HCT116 (cell line): ENCODE results near the gene GRAMD4. TPM values are rescaled to one million over a fixed set of nuclear protein-coding genes. Genes with fewer than 3 reads are reported as not detected.

Source experiments
- ATAC-seq: fragments of 200-7000 bp; cut with Tn5 transposase; 2 replicates; pipeline ENCODE4 v1.9.1; 2020; ENCODE audit warnings: mild to moderate bottlenecking, moderate library complexity
- BruUV-seq: library from RNA; stranded (reverse); fragments of 400-500 nt; replicated peaks from 2 replicates; lab custom pipeline; 2021; lab: Mats Ljungman, UMichigan
- CTCF ChIA-PET: fragments of 300-600 bp; sonication (Branson Sonifier 250); formaldehyde crosslinking; loops from one replicate; lab custom pipeline; 2021; ENCODE audit warnings: antibody characterized with exemption; lab: Charles Lee
- POLR2A ChIA-PET: fragments of 300-600, 350-600 bp; sonication (Branson Sonifier 250); formaldehyde crosslinking; loops from one replicate; lab custom pipeline; 2021; ENCODE audit warnings: antibody characterized with exemption; lab: Charles Lee
- RAD21 ChIA-PET, 2 experiments: fragments of 300-600 bp; sonication (Branson Sonifier 250); formaldehyde crosslinking; loops; one replicate each; lab custom pipeline; 2023; ENCODE audit warnings: low total read pairs in 2 of 2; ENCODE audit not compliant: uncharacterized antibody in 2 of 2, unreplicated experiment in 2 of 2, low non-redundant PET in 1 of 2; lab: Charles Lee
- DNase-seq: peaks from one replicate; pipeline ENCODE4 v3.0.0-alpha.2; 2010; ENCODE audit warnings: low read depth, low spot score
- H2AFZ ChIP-seq: fragments of 200-600 bp; shearing (Covaris generic), sonication (generic); 2 replicates; pipeline ENCODE4 v1.6.1; 2017; ENCODE audit warnings: low read depth, mixed run types, mixed read lengths, antibody characterized with exemption, low read length; ENCODE audit not compliant: poor library complexity, severe bottlenecking
- H3K27ac ChIP-seq: 2 replicates; pipeline ENCODE4 v1.5.1; 2012; ENCODE audit warnings: low read depth, low read length
- H3K27me3 ChIP-seq: fragments of 200-600 bp; sonication (generic); 2 replicates; pipeline ENCODE4 v1.6.1; 2016; ENCODE audit warnings: mixed run types, low read length, mixed read lengths; ENCODE audit not compliant: insufficient read depth
- H3K36me3 ChIP-seq, 2 experiments: fragments of 200-500 bp in 1 of 2; fragments of 200-600 bp in 1 of 2; sonication (Bioruptor generic) in 1 of 2; sonication (generic) in 1 of 2; 2 replicates each; pipeline versions ENCODE4 v1.5.1 to v1.6.1; 2014 to 2016; ENCODE audit warnings: low read length in 2 of 2, inconsistent platforms in 1 of 2, mixed read lengths in 1 of 2, mixed run types in 1 of 2; ENCODE audit not compliant: insufficient read depth in 2 of 2, control insufficient read depth in 1 of 2
- H3K4me1 ChIP-seq, 2 experiments: fragments of 200-600 bp in 1 of 2; sonication (generic) in 1 of 2; 2 replicates each; pipeline versions ENCODE4 v1.5.1 to v1.6.1; 2012 to 2017; ENCODE audit warnings: low read length in 2 of 2, inconsistent platforms in 1 of 2, mild to moderate bottlenecking in 1 of 2, mixed read lengths in 1 of 2, mixed run types in 1 of 2, moderate library complexity in 1 of 2; ENCODE audit not compliant: insufficient read depth in 2 of 2, control insufficient read depth in 1 of 2
- H3K4me2 ChIP-seq: fragments of 200-600 bp; sonication (generic); 2 replicates; pipeline ENCODE4 v1.6.1; 2017; ENCODE audit warnings: mixed run types, low read length, mixed read lengths
- H3K4me3 ChIP-seq, 2 experiments: fragments of 200-600 bp in 1 of 2; sonication (generic) in 1 of 2; replicated peaks in 1 of 2; 2 replicates each; pipeline ENCODE4 v1.5.1; 2011 to 2016; ENCODE audit warnings: low read length in 2 of 2, control low read depth in 1 of 2, low read depth in 1 of 2, mild to moderate bottlenecking in 1 of 2, mixed read lengths in 1 of 2, mixed run types in 1 of 2
- H3K79me2 ChIP-seq: fragments of 200-600 bp; sonication (generic); 2 replicates; pipeline ENCODE4 v1.6.1; 2017; ENCODE audit warnings: mild to moderate bottlenecking, mixed run types, low read length, moderate library complexity, mixed read lengths; ENCODE audit not compliant: insufficient read depth
- H3K9ac ChIP-seq: fragments of 200-600 bp; sonication (generic); 2 replicates; pipeline ENCODE4 v1.6.1; 2016; ENCODE audit warnings: low read length, mixed read lengths
- H3K9me2 ChIP-seq: fragments of 200-600 bp; sonication (generic), shearing (Covaris generic); 2 replicates; pipeline ENCODE4 v1.6.1; 2017; ENCODE audit warnings: mixed run types, mild to moderate bottlenecking, moderate library complexity; ENCODE audit not compliant: insufficient read depth
- H3K9me3 ChIP-seq, 2 experiments: fragments of 200-500 bp in 1 of 2; fragments of 200-600 bp in 1 of 2; sonication (Bioruptor generic) in 1 of 2; sonication (generic) in 1 of 2; 2 replicates each; pipeline ENCODE4 v1.6.1; 2014 to 2017; ENCODE audit warnings: low read length in 2 of 2, mixed read lengths in 2 of 2, inconsistent platforms in 1 of 2, low read depth in 1 of 2, mild to moderate bottlenecking in 1 of 2, mixed run types in 1 of 2, moderate library complexity in 1 of 2; ENCODE audit not compliant: control insufficient read depth in 1 of 2, insufficient read depth in 1 of 2
- H4K20me1 ChIP-seq: fragments of 200-600 bp; sonication (generic), shearing (Covaris generic); 2 replicates; pipeline ENCODE4 v1.6.1; 2017; ENCODE audit warnings: mixed run types, mild to moderate bottlenecking, moderate library complexity; ENCODE audit not compliant: insufficient read depth
- CBX3 ChIP-seq: IDR thresholded peaks from 2 replicates; pipeline ENCODE4 v1.6.1; 2012; ENCODE audit warnings: low read depth
- CEBPB ChIP-seq: IDR thresholded peaks from 2 replicates; pipeline ENCODE4 v1.6.1; 2012; ENCODE audit warnings: low read depth
- EGR1 ChIP-seq: IDR thresholded peaks from 2 replicates; pipeline ENCODE4 v1.6.1; 2012; ENCODE audit warnings: low read depth
- EZH2 ChIP-seq: fragments of 200-600 bp; sonication (generic); IDR thresholded peaks from 2 replicates; pipeline ENCODE4 v1.6.1; 2017; ENCODE audit warnings: antibody characterized with exemption, mixed run types
- POLR2AphosphoS5 ChIP-seq: IDR thresholded peaks from 2 replicates; pipeline ENCODE4 v1.6.1; 2011; ENCODE audit warnings: mild to moderate bottlenecking, low read depth, low read length, moderate library complexity
- RAD21 ChIP-seq: IDR thresholded peaks from 2 replicates; pipeline ENCODE4 v1.6.1; 2012; ENCODE audit warnings: low read depth, mild to moderate bottlenecking
- SIN3A ChIP-seq: IDR thresholded peaks from 2 replicates; pipeline ENCODE4 v1.6.1; 2012; ENCODE audit warnings: low read depth
- YY1 ChIP-seq: IDR thresholded peaks from 2 replicates; pipeline ENCODE4 v1.6.1; 2011; ENCODE audit warnings: low read length, low read depth, moderate library complexity, mild to moderate bottlenecking; ENCODE audit not compliant: insufficient replicate concordance; ENCODE audit errors: extremely low read depth
- ZBTB33 ChIP-seq: IDR thresholded peaks from 2 replicates; pipeline ENCODE4 v1.6.1; 2011; ENCODE audit warnings: mild to moderate bottlenecking, low read length, moderate library complexity; ENCODE audit not compliant: insufficient replicate concordance; ENCODE audit errors: extremely low read depth
- ZFX ChIP-seq: fragments of 450-650 bp; IDR thresholded peaks from 2 replicates; pipeline ENCODE4 v1.6.1; 2017
- ZNF274 ChIP-seq: fragments of 200-500 bp; sonication (Bioruptor generic); IDR thresholded peaks from 2 replicates; pipeline ENCODE4 v1.6.1; 2014; ENCODE audit warnings: mild to moderate bottlenecking, low read depth, low read length, inconsistent platforms
- intact Hi-C: fragments of 100-400 bp; cut with micrococcal nuclease; formaldehyde crosslinking; loops from 2 replicates; pipeline ENCODE4 v1.10.0; 2022
- total RNA-seq: library from RNA; stranded (reverse); gene quantifications from one replicate; pipeline ENCODE4 v1.2.1, GENCODE V29; 2021; ENCODE audit not compliant: unreplicated experiment

Gene GRAMD4
- total RNA-seq, 1 experiment from 2014 or later = 25.8 TPM

- Histone ChIP-seq H3K9ac (no peak overlapping the region), H3K4me1 (no peaks in the 10 kb centered on the region), H3K27me3 (no peaks in the 10 kb centered on the region), H3K36me3 (no peaks in the 10 kb centered on the region), H4K20me1 (no peaks in the 10 kb centered on the region), H2AFZ (no peak overlapping the region), H3K9me3 (no peaks in the 10 kb centered on the region), H3K79me2 (no peaks in the 10 kb centered on the region), H3K4me3 (no peak overlapping the region), H3K9me2 (no peaks in the 10 kb centered on the region), H3K27ac (no peak overlapping the region), H3K4me2 (no peak overlapping the region)
- POLR2A ChIA-PET = no interaction called here
- TF ChIP-seq EZH2 (no peak), ZNF274 (no peak), CBX3 (no peak), YY1 (no peak), RAD21 (no peak), EGR1 (no peak), SIN3A (no peak), CEBPB (no peak), ZBTB33 (no peak), ZFX (no peak), POLR2AphosphoS5 (no peak)
- no TSS peak for BruUV-seq
- ATAC-seq (no peak), DNase-seq (no peak)
- RAD21 ChIA-PET = no interaction called here
- CTCF ChIA-PET = no interaction called here
- intact Hi-C loops = no loop called here
Measured at GRCh38 chr22:46675938-46676337, 55.8 kb downstream of the GRAMD4 start.
